HG03432 (cell line): ENCODE results near the gene MCTP2.
"Not testable (repeated sequence)": the region's sequence is repeated elsewhere in the genome, so short reads cannot be mapped to it uniquely, and the experiment has no call there.

Experiments
- ATAC-seq: cut with Tn5 transposase; IDR thresholded peaks from one replicate; pipeline ENCODE4 v1.9.1; 2021; ENCODE audit warnings: mild to moderate bottlenecking, moderate library complexity; ENCODE audit not compliant: unreplicated experiment

Gene MCTP2

GRCh38 chr15:94235646-94236045 lies 4.3 kb downstream of the MCTP2 start:
- ATAC-seq = no peak

- ATAC-seq = no peak
Measured at GRCh38 chr15:94236608-94237007, 5.2 kb downstream of the MCTP2 start.

GRCh38 chr15:94237903-94238302 lies 6.5 kb downstream of the MCTP2 start:
- ATAC-seq = no peak

GRCh38 chr15:94238539-94239118 lies 7.3 kb downstream of the MCTP2 start:
- peak; percentile 83 for ATAC-seq

- no peak for ATAC-seq
Measured at GRCh38 chr15:94239474-94239873, 8.1 kb downstream of the MCTP2 start.

- no peak for ATAC-seq
Measured at GRCh38 chr15:94240480-94240879, 9.1 kb downstream of the MCTP2 start.

GRCh38 chr15:94242257-94242656 lies 10.9 kb downstream of the MCTP2 start:
- ATAC-seq = no peak

- ATAC-seq = not testable (repeated sequence)
Measured at GRCh38 chr15:94243003-94243402, 11.6 kb downstream of the MCTP2 start.

GRCh38 chr15:94243418-94243817 lies 12.1 kb downstream of the MCTP2 start:
- ATAC-seq = no peak

GRCh38 chr15:94246016-94246415 lies 14.7 kb downstream of the MCTP2 start:
- ATAC-seq = no peak

GRCh38 chr15:94247789-94248638 lies 16.7 kb downstream of the MCTP2 start:
- ATAC-seq = no peak

- ATAC-seq = no peak
Measured at GRCh38 chr15:94250801-94251200, 19.4 kb downstream of the MCTP2 start.

- no peak for ATAC-seq
Measured at GRCh38 chr15:94252223-94252766, 20.9 kb downstream of the MCTP2 start.

GRCh38 chr15:94252906-94253491 lies 21.6 kb downstream of the MCTP2 start:
- peak; percentile 1 for ATAC-seq

GRCh38 chr15:94253742-94254141 lies 22.4 kb downstream of the MCTP2 start:
- peak; percentile 55 for ATAC-seq

- ATAC-seq = no peak
Measured at GRCh38 chr15:94255540-94255939, 24.2 kb downstream of the MCTP2 start.

GRCh38 chr15:94256511-94256910 lies 25.1 kb downstream of the MCTP2 start:
- ATAC-seq = no peak

GRCh38 chr15:94257776-94258175 lies 26.4 kb downstream of the MCTP2 start:
- ATAC-seq = not testable (repeated sequence)

- ATAC-seq = peak; percentile 61
Measured at GRCh38 chr15:94258246-94258645, 26.9 kb downstream of the MCTP2 start.

GRCh38 chr15:94259121-94259751 lies 27.9 kb downstream of the MCTP2 start:
- no peak for ATAC-seq

GRCh38 chr15:94259863-94260262 lies 28.5 kb downstream of the MCTP2 start:
- peak; percentile 20 for ATAC-seq
